ENCODE measurements around the gene NTNG1.
A peak's percentile ranks its signal among the peaks of the same experiment; 100 is the strongest.

NTNG1 gene

GRCh38 chr1:107246775-107247345 lies 106.0 kb downstream of the NTNG1 start:
- DNase-seq = no peak
- intact Hi-C loops (cut with DNase I) = no loop called here

- DNase-seq = no peak
- intact Hi-C loops (cut with DNase I) = no loop called here
Measured at GRCh38 chr1:107247679-107248078, 106.8 kb downstream of the NTNG1 start.

- intact Hi-C loops (cut with DNase I) = no loop called here
- DNase-seq = no peak
Measured at GRCh38 chr1:107250169-107250568, 109.3 kb downstream of the NTNG1 start.

- DNase-seq = no peak
- intact Hi-C loops (cut with DNase I) = no loop called here
Measured at GRCh38 chr1:107251083-107251482, 110.2 kb downstream of the NTNG1 start.

GRCh38 chr1:107251839-107252238 lies 111.0 kb downstream of the NTNG1 start:
- no peak for DNase-seq
- intact Hi-C loops (cut with DNase I) = no loop called here

- intact Hi-C loops (cut with DNase I) = no loop called here
- no peak for DNase-seq
Measured at GRCh38 chr1:107252271-107252670, 111.4 kb downstream of the NTNG1 start.

GRCh38 chr1:107254306-107254705 lies 113.5 kb downstream of the NTNG1 start:
- no peak for DNase-seq
- intact Hi-C loops (cut with DNase I) = no loop called here

GRCh38 chr1:107255469-107255868 lies 114.6 kb downstream of the NTNG1 start:
- intact Hi-C loops (cut with DNase I) = no loop called here
- no peak for DNase-seq

GRCh38 chr1:107262467-107263286 lies 121.8 kb downstream of the NTNG1 start:
- DNase-seq = peak in 27 of 42 donors; percentile 4 to 64 (median 38)
- intact Hi-C loops (cut with DNase I) = no loop called here

GRCh38 chr1:107263291-107263915 lies 122.6 kb downstream of the NTNG1 start:
- no peak for DNase-seq
- intact Hi-C loops (cut with DNase I) = no loop called here

GRCh38 chr1:107264007-107264406 lies 123.2 kb downstream of the NTNG1 start:
- intact Hi-C loops (cut with DNase I) = no loop called here

GRCh38 chr1:107264561-107264960 lies 123.7 kb downstream of the NTNG1 start:
- DNase-seq = no peak
- intact Hi-C loops (cut with DNase I) = no loop called here

More at GRCh38 chr1:107264007-107264406, 123.2 kb downstream of the NTNG1 start:
- no peak for DNase-seq

GRCh38 chr1:107267489-107267888 lies 126.7 kb downstream of the NTNG1 start:
- DNase-seq = no peak
- intact Hi-C loops (cut with DNase I) = no loop called here

- intact Hi-C loops (cut with DNase I) = no loop called here
- DNase-seq = no peak
Measured at GRCh38 chr1:107272321-107272720, 131.5 kb downstream of the NTNG1 start.

GRCh38 chr1:107273515-107273914 lies 132.7 kb downstream of the NTNG1 start:
- intact Hi-C loops (cut with DNase I) = no loop called here
- no peak for DNase-seq

GRCh38 chr1:107274227-107274626 lies 133.4 kb downstream of the NTNG1 start:
- intact Hi-C loops (cut with DNase I) = no loop called here
- no peak for DNase-seq

GRCh38 chr1:107276247-107276646 lies 135.4 kb downstream of the NTNG1 start:
- DNase-seq = no peak
- intact Hi-C loops (cut with DNase I) = no loop called here

- intact Hi-C loops (cut with DNase I) = no loop called here
- DNase-seq = peak in 38 of 42 donors; percentile 8 to 72 (median 34)
Measured at GRCh38 chr1:107277022-107277421, 136.2 kb downstream of the NTNG1 start.

GRCh38 chr1:107286125-107286524 lies 145.3 kb downstream of the NTNG1 start:
- DNase-seq = no peak
- intact Hi-C loops (cut with DNase I) = no loop called here

GRCh38 chr1:107291987-107292386 lies 151.1 kb downstream of the NTNG1 start:
- intact Hi-C loops (cut with DNase I) = no loop called here
- DNase-seq = no peak
